Tibial nerve (tissue), 3 donors: ENCODE measurements around the gene MBL2.

Source experiments
- POLR2A ChIP-seq, 2 donors: fragments of 450-650 bp; IDR thresholded peaks; one replicate each; pipeline ENCODE4 v1.6.1; 2017; ENCODE audit warnings: antibody characterized with exemption in 2 of 2, mild to moderate bottlenecking in 2 of 2, moderate library complexity in 2 of 2
- TF ChIP-seq, protein P1 (sequence below), 5 experiments: fragments of 200-600 bp in 3 of 5; fragments of 450-650 bp in 2 of 5; sonication (generic) in 3 of 5; IDR thresholded peaks; one replicate each; pipeline ENCODE4 v1.5.1; 2016 to 2019; ENCODE audit warnings: antibody characterized with exemption in 5 of 5, mild to moderate bottlenecking in 3 of 5, moderate library complexity in 2 of 5

- TF ChIP-seq, protein P1, sequence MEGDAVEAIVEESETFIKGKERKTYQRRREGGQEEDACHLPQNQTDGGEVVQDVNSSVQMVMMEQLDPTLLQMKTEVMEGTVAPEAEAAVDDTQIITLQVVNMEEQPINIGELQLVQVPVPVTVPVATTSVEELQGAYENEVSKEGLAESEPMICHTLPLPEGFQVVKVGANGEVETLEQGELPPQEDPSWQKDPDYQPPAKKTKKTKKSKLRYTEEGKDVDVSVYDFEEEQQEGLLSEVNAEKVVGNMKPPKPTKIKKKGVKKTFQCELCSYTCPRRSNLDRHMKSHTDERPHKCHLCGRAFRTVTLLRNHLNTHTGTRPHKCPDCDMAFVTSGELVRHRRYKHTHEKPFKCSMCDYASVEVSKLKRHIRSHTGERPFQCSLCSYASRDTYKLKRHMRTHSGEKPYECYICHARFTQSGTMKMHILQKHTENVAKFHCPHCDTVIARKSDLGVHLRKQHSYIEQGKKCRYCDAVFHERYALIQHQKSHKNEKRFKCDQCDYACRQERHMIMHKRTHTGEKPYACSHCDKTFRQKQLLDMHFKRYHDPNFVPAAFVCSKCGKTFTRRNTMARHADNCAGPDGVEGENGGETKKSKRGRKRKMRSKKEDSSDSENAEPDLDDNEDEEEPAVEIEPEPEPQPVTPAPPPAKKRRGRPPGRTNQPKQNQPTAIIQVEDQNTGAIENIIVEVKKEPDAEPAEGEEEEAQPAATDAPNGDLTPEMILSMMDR (IDR thresholded peaks at IDR 0.05): no peak
- TF ChIP-seq POLR2A (IDR thresholded peaks at IDR 0.05): no peak
Measured at GRCh38 chr10:52786098-52786497, 13.5 kb upstream of the MBL2 start.
